T-helper 1 cell (primary cell): Measurements from ENCODE around the gene PMFBP1.

Source experiments
- DNase-seq, 5 donors: peaks; one replicate each; pipeline ENCODE4 v3.0.0-alpha.2; 2012 to 2020

PMFBP1 gene

DNA sequence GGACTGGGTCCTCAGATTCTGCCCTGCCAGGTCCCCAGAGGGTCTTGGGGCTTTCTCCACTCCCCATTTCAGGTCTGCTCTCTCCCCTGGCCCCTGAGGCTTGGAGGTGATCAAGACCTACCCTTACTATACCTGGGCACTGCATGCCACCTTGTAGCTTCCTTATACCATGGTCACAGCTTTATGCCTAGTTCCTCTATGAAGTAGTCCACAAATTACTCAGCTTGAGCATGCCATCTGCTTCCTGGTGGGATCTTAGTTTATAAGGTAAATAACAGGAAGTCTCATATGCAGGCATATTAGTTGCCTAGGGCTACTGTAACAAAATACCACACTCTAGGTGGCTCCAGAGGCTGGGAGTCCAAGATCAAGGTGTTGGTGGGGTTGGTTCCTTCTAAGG is 11.0 kb upstream of the PMFBP1 start:
- DNase-seq: no peak

DNA sequence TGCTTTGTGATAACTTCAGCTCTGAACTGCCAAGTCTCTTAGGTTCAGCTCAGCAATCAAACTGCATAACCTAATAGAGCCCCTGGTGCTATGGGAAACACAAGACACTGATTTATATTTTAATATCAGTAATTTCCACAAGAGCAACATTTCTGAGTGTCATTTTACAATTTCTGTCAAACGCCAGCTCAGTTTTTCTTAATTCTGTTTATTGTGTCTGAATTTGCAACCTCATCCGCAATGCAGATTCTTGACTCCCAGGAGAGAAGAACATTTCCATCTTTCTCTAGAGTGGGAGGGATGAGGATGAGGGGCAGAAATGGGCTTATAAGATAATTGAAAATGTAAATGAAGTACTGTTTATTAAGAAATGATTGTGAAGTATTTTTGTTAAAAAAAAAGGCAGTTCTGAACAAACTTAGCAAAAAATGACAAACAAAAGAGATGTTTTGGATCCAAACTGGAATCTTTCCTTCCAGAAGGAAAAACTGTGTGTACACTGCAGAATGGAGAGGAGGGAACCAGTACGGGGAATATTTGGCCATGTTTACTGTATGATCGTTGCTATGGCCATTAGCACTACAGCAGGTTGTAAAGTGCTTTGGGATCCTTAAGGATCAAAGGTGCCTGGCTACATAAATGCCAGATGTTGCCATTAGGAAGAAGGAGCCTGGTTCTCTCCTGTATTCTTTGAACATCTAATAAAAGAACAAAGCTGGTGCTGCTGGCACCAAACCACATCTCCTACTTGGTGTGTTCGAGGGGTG is 7.4 kb upstream of the PMFBP1 start:
- no peak for DNase-seq

DNA sequence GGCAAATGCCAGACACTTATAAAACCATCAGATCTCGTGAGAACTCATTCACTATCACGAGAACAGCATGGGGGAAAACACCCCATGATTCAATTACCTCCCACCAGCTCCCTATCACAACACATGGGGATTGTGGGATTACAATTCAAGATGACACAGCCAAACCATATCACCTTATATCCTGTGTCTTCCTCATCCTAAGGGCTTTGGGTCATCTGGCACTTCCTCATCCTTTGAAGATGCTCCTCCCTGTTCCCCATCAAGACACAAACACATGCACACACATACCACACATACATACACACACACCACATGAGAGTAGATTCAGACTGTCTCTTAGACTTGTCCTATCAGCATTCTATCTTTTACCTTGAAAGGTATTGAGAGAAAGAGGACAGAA is 2.8 kb upstream of the PMFBP1 start:
- no peak for DNase-seq

DNA sequence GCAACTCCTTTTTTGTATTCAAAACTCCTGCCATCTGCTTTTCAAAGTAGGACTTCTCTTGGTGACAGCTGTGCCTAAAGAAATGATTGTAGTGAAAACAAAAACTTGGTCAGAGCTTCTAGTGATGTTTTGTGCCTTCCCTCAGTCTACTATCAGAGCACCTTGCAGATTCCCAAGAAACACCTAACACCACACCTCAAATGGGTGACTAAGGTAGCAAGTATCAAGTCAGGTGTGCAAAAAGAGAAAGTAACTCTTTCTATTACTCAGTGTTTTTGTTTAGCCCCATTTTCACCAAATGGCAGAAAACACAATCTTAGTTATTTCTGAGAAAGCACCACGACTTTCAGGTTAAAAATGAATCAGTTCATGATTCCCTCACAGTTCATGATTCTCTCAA is 2.0 kb upstream of the PMFBP1 start:
- DNase-seq: no peak

DNA sequence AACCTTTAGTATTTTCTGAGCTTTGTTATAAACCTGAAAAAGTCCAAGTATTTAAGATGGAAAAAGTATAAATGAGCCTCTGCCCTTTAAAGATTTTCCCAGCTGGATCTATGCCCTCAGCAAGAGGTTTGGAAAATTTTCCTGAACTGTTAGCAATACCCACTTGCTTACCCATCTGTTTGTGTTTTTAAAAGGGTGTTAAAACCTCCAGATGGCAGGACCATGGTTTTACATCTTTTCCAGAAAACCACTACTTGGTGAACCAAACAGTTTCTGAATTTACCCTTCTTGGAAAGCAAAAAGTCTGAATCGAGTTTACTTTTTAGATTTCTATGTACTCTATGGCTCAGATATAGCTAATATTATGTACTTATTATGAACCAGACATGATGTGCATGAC is 719 bp downstream of the PMFBP1 start:
- no peak for DNase-seq

DNA sequence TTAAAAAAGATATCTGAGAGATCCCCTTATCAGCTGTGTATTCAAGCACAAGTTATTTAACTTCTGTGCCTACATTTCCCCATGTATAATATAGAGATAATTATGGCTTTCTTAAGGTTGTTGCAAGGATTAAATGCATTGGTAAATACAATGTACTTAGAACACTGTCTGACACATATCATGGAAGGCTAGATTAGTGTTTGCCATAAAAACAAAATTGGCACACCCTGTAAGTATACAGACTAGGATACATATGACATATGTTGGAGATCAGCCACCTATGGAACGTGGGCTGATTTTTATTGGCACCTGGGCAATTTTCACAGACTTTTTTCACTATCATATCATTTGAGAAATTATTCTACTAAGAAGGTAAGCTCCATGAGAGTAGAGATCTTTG is 2.2 kb downstream of the PMFBP1 start:
- DNase-seq: no peak

DNA sequence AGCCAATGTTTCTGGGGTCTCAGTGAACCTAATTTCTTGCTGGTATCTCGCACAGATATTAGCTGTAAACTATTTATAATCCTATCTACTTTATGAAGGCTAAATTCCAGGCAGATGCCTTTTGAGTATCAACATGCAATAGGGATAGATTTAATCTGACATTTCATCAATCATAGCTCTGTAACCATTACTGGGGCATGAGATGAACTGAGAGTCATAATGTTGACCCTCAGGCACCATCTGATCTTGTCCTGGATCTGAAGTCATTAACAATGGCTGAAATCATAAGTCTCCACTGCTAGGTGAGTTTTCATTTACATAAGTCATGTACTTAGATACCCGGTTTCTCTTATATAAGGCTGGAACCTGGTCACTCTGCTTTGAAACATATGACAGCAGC is 3.6 kb downstream of the PMFBP1 start:
- no peak for DNase-seq

DNA sequence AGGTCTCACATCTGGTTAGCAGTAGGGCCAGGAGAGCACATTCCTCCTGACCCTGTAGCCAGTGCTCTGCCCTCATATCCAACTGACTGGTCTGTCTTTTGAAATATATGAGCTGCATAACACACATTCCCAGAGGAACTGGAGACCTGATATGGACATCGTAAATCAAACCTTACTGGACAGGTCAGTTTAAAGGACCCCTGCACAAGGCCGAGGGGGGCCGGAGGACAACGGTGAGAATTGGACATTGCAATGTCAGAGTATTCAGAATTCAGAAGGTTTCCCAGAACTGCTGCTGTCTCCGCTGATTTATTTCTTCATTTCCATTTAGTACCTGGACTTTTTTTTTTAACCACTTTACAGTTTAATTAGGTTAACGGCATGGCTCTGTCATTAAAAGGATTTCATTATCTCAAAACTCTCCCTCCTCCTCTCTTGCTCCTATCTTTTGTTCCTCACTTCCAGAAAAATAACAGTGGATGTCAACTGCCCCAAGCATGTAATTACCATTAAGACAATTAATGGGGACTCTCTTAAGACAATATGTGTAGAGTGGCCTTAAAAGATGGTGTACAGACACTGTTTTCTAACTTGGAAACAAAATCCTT is 4.9 kb downstream of the PMFBP1 start:
- no peak for DNase-seq

DNA sequence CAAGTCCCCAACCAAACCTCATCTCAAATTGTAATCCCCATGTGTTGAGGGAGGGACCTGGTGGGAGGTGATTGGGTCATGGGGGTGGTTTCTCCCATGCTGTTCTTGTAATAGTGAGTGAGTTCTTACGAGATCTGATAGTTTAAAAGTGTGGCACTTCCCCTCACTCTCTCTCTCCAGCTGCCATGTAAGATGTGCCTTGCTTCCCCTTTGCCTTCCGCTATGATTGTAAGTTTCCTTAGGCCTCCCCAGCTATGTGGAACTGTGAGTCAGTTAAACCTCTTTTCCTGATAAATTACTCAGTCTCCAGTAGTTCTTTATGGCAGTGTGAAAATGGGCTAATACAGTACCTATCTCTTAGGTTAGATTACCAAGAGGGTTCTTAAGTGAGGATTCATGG is 5.8 kb downstream of the PMFBP1 start:
- DNase-seq: no peak

DNA sequence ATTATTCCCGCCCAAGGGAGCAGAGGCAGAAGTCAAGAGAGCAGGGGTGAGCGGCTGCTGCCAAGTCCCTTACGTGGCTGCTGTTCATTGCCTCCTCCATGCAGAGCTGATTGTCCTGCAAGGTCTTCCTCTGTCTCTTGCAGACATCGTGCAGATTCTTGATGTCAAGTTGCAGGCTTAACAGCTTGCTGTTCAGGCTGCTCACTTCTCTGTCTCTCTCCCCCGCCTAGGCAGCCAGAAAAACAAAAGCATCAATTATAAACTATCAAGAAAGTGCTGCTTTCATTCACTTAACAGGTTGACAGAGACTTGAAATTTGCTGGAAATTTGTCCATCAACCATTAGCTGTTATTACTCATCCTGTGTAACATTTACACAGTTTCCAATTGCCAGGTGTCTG is 7.3 kb downstream of the PMFBP1 start:
- DNase-seq: no peak

DNA sequence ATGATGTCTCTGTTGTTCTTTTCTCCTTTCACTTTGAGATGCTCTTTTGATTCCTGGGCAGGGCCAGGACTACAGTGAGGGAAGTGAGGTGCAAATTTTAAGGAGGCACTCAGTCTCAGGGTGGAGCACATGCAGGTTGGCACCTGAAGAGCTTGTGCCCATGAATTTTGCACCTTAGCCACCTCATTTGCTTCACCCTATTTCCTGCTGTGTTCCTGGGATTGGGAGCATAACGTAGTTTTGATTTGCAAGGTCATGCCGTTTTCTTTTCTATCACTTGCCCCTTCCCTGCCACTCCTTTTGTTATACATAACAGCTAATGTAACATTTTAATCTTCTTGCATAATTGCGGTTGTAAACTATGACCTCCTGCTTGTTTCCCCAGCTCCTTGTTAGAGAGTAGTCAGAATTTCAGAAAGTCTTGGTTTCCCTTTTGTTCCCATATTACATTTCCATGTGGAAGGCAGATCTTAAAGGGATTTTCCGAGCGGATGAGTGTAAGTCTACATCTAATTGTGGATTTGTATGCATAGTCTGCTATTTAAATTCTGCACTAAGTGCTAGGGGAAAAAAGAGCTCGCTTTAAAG is 9.8 kb downstream of the PMFBP1 start:
- DNase-seq: no peak

DNA sequence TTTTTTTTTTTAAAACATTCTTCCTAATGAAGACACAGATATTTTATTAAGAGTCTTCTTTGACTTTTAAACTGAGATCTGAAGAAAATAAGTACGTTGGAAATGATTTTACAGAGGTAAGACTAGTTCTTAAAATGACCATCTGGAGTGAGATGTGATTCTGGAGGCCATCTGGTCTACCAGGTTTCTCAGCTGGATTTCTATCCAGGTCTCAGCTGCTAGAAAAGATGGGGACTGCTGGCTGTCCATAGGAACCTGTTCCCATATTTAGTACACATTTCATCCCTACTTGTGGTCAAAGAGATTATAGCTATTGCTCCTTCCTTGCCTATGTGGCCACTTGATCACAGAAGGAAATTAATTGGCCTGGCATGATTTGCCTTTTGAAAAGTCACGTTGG is 12.2 kb downstream of the PMFBP1 start:
- no peak for DNase-seq

DNA sequence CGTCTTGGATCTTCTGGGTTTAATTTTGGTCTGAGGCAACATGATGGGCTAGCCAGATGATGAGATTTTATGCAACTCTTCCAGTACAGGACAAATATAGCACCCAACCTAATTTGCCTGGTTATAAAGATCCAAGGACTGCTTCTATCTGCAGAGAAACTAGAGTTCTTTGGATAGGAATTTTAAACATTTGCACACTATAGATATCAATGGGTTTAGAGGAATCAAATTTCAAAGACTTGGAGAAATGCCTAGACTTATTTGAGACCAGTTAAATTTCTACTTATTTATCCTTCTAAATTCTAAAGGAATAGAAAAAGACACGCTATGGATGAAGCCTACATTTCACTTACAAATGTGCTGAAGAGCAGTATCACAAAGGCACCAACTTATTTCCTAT is 12.6 kb downstream of the PMFBP1 start:
- no peak for DNase-seq

DNA sequence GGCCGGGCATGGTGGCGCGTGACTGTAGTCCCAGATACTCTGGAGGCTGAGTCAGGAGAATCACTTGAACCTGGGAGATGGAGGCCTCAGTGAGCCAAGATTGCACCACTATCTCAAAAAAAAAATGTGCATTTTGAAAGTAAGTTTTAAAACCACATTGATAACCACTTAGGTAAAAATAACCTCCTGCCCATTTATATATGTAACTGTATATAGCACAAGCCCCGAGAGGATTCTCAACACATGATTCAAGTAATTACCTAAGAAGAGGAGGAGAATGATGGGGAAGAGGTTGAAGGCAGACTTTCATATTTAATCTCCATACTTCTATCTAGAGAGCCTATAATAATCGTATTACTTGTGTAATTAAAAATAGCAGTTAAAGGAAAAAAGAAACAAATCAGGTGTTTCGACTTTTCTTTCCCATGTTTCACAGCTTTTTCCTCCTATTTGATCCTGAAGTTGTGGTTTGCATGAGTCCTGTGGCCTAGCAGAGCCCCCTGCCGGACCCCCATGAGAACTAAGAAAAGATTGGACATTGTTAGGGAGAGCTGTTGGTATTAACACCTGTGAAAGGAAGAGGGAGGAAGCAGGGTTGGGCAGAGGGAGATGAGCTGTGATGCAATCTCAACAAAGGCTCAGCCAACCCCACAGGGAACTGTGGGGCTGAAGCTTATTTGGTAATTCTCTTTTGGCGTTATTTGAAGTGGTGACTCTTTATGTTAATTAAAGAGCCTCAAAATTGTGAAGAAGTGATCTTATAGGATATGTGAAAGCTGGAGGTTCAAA is 22.1 kb downstream of the PMFBP1 start:
- no peak for DNase-seq

DNA sequence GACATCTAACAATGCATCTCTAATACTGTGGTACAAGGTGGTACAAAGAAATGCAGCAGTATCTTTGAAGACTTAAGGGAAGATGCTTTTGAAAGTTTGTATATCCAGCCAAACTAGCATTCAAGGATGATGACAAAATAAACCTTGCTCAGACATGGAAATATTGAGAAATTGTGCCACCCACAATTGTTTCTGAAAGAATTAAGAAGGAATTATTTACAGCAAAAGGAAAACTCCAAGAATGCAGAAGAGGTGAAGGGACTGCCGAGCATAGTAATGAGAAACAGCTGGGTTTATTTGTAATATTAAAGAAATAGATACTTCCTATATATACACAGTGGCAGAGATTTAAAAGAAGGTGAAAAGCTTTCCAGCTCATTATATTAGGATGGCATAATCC is 29.5 kb downstream of the PMFBP1 start:
- DNase-seq: no peak

DNA sequence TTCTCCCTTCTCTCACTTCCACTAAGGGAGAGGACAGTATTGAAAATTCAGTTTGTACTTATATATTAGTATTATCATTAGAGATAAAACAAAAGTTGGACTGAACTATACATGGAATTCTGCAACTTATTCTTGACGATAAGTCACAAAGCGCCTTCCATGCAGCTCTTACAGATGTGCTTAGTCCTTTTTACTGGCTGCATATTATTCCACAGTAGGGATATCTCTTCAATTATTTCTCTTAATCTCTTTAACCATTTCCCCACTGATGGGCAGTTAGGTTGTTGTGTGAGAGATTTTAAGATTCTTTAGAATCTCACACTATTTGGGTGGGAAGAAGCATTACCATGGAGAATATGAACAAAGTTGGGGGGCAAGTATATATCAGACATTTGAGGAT is 32.0 kb downstream of the PMFBP1 start:
- DNase-seq: no peak

DNA sequence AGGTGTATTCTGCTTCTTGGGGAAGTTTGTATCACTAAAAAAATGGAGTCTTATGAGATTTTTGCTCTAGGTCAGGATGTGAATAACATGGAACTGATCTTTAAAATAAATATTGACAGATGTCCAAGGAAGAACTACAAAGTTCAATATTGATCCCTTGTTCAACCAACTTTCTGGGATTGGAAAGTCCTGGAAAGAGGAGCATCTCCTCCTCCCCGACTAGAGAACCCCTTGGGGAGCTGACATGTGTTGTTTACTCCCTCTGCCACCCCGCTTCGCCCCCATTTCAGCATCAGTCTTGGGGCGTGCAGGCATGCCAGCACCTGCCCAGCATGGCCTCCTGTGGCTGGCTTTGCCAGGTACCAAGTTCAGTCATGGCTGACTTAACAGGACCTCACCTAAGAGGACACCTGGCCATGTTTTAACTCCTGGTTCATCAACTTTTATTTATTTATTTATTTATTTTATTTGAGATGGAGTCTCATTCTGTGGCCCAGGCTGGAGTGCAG is 33.8 kb downstream of the PMFBP1 start:
- no peak for DNase-seq

DNA sequence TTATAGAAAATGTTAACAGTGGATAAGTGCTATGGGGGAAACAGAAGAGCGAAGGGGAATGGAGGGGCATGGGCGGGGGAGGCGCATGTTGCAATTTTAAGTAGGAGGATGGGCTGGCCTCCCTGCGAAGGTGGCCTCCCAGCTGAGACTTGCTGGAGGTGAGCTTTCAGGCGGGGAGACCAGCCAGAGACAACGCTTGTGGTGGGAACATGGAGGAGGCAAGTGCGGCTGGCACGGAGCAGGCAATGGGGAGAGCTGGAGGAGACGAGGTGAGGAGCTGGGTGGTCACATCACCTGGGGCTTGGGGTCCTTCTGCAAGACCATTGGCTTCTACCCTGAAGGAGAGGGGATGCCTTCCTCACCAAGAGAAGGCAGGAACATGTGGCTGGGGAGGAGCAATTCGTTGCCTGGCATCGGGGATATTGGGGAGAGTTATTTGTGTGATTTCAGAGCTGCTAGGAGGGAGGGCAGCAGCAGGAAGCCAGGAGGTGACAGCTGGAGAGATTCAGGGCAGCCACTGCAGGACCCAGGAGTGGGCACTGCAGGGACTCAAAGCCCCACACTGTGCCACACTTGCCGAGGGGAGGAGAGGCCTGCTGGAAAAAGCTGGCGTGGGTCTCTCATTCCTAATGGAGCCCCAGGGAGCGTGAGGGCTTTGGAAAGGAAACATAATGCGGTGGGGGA is 34.4 kb downstream of the PMFBP1 start:
- DNase-seq: no peak

DNA sequence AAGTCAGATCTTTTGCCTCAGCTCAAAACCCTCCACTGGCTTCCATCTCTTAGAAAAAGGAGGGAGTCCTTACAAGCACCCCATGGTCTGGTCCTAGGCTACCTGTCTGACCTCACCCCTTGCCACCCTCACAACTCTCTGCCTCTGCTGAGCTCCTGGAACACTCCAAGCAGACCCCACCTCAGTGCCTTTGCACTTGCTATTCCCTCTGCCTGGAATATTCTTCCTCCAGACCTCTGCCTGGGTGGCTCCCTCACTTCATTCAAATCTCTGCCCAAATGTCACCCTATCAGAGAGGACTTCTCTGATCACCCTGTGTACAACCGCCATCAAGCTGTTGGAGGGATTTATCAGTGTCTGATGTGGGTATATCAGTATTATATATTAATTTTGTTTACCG is 37.4 kb downstream of the PMFBP1 start:
- no peak for DNase-seq

DNA sequence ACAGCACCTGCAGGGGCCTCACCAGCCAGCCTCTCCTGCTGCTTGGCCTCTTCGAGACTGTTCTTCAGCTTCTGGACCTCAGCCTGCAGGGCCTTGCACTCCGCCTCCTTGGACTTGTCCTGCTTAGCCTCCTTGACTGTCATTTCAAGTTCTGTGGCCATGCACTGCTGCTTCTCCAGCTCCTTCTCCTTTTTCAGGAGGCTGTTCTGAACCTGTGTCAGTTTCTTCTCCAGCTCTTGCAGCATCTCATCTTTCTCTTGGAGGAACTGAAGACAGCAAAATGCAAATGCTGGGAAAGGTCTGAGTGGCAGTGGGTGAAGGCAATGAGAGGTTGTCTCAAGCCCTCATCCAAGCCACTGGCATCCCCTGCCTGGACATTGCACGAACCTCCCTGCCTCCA is 39.2 kb downstream of the PMFBP1 start:
- no peak for DNase-seq

DNA sequence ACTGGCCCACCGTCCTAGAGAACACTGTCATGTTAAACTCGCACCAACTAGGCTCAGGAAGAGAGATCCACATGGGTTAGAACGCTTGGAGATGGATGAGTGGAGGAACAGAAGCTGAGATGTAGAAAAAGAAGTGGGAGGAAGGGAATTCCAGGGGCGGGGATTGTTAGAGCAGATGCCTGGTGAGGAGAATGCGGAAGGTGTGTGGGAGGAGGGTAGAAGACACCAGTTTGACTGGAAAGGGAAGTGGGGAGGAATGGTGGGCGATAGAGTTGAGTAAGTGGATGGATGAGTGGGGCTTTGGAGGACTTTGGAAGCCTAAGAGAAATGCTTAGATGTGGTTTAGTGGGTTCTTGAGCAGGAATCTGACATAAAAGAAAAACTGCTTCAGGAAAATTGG is 40.9 kb downstream of the PMFBP1 start:
- DNase-seq: no peak

DNA sequence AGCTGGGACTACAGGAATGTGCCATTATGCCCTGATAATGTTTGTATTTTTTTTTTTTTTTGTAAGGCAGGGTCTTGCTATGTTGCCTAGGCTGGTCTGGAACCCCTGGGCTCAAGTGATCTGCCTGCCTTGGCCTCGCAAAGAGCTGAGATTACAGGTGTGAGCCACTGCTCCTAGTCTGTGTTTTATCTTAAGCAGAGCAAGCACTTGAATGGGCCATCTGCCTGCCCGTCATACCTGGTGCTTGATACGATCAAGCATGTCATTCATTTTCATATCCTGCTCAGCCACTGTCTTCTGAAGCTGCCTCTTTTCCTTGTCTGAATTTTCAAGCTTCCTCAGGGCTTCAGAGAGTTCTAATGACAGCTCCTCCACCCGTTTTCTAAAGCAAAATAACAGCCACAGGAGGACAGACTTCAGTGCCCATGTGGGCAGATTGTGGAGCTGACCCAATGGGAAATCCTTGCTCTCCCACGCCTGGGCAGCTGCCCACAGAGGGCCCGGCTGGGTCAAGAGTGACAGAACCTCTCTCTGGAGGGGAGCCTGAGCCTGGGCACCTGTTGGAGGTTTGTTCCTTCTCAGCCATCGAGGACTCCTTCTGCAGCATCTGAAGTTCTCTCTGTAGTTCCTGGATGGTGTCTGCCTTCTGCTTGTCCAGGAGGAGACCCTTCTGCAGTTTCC is 41.8 kb downstream of the PMFBP1 start:
- no peak for DNase-seq
